CD4-positive, CD25-positive, alpha-beta regulatory T cell (primary cell): Measurements from ENCODE around the gene TNFRSF8. TPM values are rescaled to one million over a fixed set of nuclear protein-coding genes. Genes with fewer than 3 reads are reported as not detected.
A peak's percentile ranks its signal among the peaks of the same experiment; 100 is the strongest.

Source experiments
- ATAC-seq, 2 donors: fragments of 150-1000 bp; cut with Tn5 transposase; one replicate each; pipeline ENCODE4 v1.10.0; 2021; ENCODE audit warnings: low read depth in 2 of 2, moderate number of reproducible peaks in 2 of 2, moderate library complexity in 1 of 2
- DNase-seq, 3 donors: peaks; one replicate each; pipeline versions ENCODE4 v3.0.0 to v3.0.0-alpha.2; 2012 to 2022; ENCODE audit warnings: mixed read lengths in 1 of 3
- H3K27ac ChIP-seq: one replicate; pipeline ENCODE4 v1.7.0; 2013; ENCODE audit warnings: mild to moderate bottlenecking, low read length; ENCODE audit not compliant: insufficient read depth, poor library complexity, severe bottlenecking
- H3K27me3 ChIP-seq: one replicate; pipeline ENCODE4 v1.7.0; 2013; ENCODE audit warnings: low read length; ENCODE audit not compliant: control insufficient read depth, insufficient read depth
- H3K36me3 ChIP-seq: one replicate; pipeline ENCODE4 v1.7.0; 2013; ENCODE audit warnings: mild to moderate bottlenecking, low read length, moderate library complexity; ENCODE audit not compliant: control insufficient read depth, insufficient read depth
- H3K4me1 ChIP-seq: 2 replicates; pipeline ENCODE4 v1.7.0; 2013; ENCODE audit warnings: mild to moderate bottlenecking, low read length; ENCODE audit not compliant: insufficient read depth, control insufficient read depth, poor library complexity, severe bottlenecking
- H3K4me3 ChIP-seq: one replicate; pipeline ENCODE4 v1.7.0; 2013; ENCODE audit warnings: low read depth, mild to moderate bottlenecking, low read length, moderate library complexity
- H3K9me3 ChIP-seq, 2 experiments: 1 replicate in 1 of 2; 2 replicates in 1 of 2; pipeline ENCODE4 v1.7.0; 2013; ENCODE audit warnings: low read length in 2 of 2, mild to moderate bottlenecking in 1 of 2, moderate library complexity in 1 of 2; ENCODE audit not compliant: control insufficient read depth in 2 of 2
- H3K27ac Mint-ChIP-seq, 3 donors: one replicate each; pipeline ENCODE4 v1.8.0; 2020 to 2022; ENCODE audit warnings: mild to moderate bottlenecking in 3 of 3, mixed read lengths in 3 of 3, moderate library complexity in 2 of 3
- H3K27me3 Mint-ChIP-seq: one replicate; pipeline ENCODE4 v1.8.0; 2022; ENCODE audit warnings: mild to moderate bottlenecking, mixed read lengths
- H3K36me3 Mint-ChIP-seq: one replicate; pipeline ENCODE4 v1.8.0; 2020; ENCODE audit warnings: mixed read lengths
- H3K4me1 Mint-ChIP-seq, 4 donors: one replicate each; pipeline ENCODE4 v1.8.0; 2020 to 2022; ENCODE audit warnings: mixed read lengths in 4 of 4, mild to moderate bottlenecking in 1 of 4
- H3K4me3 Mint-ChIP-seq, 4 donors: one replicate each; pipeline ENCODE4 v1.8.0; 2020 to 2022; ENCODE audit warnings: mild to moderate bottlenecking in 4 of 4, mixed read lengths in 4 of 4, moderate library complexity in 3 of 4
- H3K9me3 Mint-ChIP-seq, 7 donors: one replicate each; pipeline ENCODE4 v1.8.0; 2020 to 2022; ENCODE audit warnings: mixed read lengths in 7 of 7, mild to moderate bottlenecking in 3 of 7, moderate library complexity in 2 of 7
- polyA plus RNA-seq, 4 donors: library from polyadenylated mRNA; unstranded; fragments of 300-500 nt; fragmentation: Illumina TruSeq; gene quantifications; one replicate each; pipeline ENCODE4 v1.2.3, GENCODE V29; 2021
- total RNA-seq: library from RNA; stranded (reverse); gene quantifications from one replicate; pipeline ENCODE4 v1.2.3, GENCODE V29; 2022

TNFRSF8 gene
- total RNA-seq (2.3 TPM), polyA plus RNA-seq (1 to 10 TPM; 1.1 to 3.2 (median 1.3) TPM)

DNA sequence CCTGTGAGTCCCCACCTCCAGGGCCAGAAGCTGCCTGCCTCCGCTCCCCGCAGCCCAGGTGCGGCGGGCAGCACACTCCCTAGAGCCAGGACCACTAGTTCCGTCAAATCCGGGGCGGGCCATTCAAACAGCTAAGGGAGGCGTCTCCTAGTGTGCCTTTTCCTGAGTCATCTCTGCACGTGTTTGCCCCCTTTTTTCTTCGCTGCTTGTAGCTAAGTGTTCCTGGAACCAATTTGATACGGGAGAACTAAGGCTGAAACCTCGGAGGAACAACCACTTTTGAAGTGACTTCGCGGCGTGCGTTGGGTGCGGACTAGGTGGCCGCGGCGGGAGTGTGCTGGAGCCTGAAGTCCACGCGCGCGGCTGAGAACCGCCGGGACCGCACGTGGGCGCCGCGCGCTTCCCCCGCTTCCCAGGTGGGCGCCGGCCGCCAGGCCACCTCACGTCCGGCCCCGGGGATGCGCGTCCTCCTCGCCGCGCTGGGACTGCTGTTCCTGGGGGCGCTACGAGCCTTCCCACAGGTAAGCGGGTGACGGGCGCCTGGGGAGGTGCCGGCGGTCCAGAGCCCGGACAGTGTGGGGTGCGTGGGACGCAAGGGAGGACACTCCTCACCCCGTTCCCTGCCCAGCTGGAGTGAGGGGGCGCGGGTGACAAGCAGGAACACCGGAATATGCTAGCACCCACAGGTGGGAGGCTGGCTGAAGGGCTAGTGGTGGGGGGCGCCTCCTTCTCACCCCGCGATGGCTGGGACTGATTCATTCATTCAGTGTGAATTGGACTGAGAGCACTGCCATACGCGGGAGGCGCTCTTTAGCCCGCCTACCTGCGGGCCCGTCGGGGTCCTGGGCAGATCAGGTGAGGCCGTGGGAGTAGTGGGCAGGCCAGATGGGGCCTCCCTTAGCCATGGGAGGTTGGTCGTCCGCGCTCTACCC is at the start of gene TNFRSF8:
Gene TNFRSF8 (plus strand): TSS at position 163 of the 932 bp plus-strand sequence. CDS start 296 bp downstream, at position 459.
- peaks cover 56% of the 10 kb centered on the region for H3K4me1 ChIP-seq
- Mint-ChIP-seq H3K9me3 (peaks cover 0 to 2% (median 0%) of the 10 kb centered on the region in 7 donors), H3K4me1 (peaks cover 16 to 58% (median 36%) of the 10 kb centered on the region in 4 donors), H3K27ac (peak within 1 kb of the TSS; percentile 35 to 91 (median 86)), H3K36me3 (no peaks in the 10 kb centered on the region), H3K27me3 (peaks cover 8% of the 10 kb centered on the region), H3K4me3 (peak within 1 kb of the TSS; percentile 83 to 92 (median 87))
- no peaks in the 10 kb centered on the region for H3K36me3 ChIP-seq
- peak in 2 of 3 donors; percentile 27 to 65 for DNase-seq
- H3K4me3 ChIP-seq, result peak within 1 kb of the TSS; percentile 67
- H3K27ac ChIP-seq, result peak within 1 kb of the TSS; percentile 15
- ATAC-seq, result peak; percentile 44 to 57
- no peaks in the 10 kb centered on the region for H3K27me3 ChIP-seq
- H3K9me3 ChIP-seq, result no peaks in the 10 kb centered on the region

DNA sequence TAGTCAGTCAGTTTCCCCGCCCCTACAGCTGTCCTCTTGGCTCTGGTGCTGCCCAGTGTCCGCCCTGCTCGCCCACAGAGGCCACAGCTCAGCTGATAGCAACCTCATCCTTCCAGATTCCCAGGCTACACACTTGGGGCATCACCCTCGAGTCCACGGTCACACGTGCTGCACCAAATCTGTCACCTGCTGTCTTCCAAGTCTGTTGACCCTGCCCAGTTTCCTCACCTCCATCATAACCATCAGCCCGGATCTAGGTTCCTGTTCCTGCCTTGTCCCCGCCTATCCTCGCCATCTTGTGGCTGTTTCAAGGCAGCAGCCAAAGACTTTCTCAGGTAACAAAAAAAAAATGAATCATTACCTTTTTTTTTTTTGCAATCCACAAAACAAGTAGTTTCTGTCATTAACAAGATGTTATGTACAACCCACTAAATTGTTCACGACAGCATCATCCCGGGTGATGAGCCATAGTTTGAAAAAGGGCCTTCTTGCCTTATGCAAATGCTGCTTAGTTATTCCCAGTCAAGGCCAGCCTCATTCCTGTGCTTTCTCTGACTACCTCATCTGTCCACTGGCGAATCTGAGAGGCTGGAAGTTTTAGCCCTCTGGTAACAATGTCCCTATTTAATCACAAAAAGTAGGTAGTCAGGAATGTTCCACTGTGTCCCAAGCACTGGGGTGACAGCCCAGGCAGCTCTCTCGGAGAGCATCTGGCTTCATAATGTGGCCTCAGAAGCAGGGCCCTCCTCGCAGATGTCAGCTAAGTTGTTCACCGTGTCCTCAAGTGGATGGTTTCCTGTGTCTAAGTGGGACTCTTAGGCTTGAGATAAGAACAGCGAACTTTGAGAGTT is 48.7 kb upstream of the TNFRSF8 start:
- ATAC-seq, result no peak
- peak overlapping the region in 1 of 3 donors; percentile 63 for H3K27ac Mint-ChIP-seq
- H3K27me3 Mint-ChIP-seq, result no peaks in the 10 kb centered on the region
- peaks cover 4 to 19% (median 8%) of the 10 kb centered on the region in 4 donors for H3K4me1 Mint-ChIP-seq
- H3K4me1 ChIP-seq, result peaks cover 4% of the 10 kb centered on the region
- H3K9me3 ChIP-seq, result no peaks in the 10 kb centered on the region
- no peak overlapping the region for H3K27ac ChIP-seq
- H3K4me3 Mint-ChIP-seq, result peak overlapping the region in 1 of 4 donors; percentile 15
- H3K36me3 Mint-ChIP-seq, result peaks cover 18% of the 10 kb centered on the region
- no peaks in the 10 kb centered on the region for H3K27me3 ChIP-seq
- no peak overlapping the region for H3K4me3 ChIP-seq
- DNase-seq, result peak in 1 of 3 donors; percentile 49
- H3K36me3 ChIP-seq, result peaks cover 28% of the 10 kb centered on the region
- no peaks in the 10 kb centered on the region for H3K9me3 Mint-ChIP-seq

DNA sequence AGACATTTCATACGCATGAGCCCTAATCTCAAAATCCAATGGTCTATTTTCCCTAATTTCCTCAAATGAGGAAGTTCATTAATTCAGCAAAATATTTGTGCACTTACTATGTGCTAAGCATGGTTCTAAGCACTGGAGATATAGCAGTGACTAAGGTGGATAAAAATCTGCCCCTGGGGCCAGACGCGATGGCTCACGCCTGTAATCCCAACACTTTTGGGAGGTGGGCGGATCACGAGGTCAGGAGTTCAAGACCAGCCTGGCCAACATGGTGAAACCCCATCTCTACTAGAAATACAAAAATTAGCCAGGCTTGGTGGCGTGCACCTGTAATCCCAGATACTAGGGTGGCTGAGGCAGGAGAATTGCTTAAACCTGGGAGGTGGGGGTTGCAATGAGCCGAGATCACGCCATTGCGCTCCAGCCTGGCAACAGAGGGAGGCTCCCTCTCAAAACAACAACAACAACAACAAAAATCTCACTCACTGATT is 48.1 kb upstream of the TNFRSF8 start:
- Histone ChIP-seq H3K27me3 (no peaks in the 10 kb centered on the region), H3K4me3 (no peak overlapping the region), H3K36me3 (peaks cover 23% of the 10 kb centered on the region), H3K4me1 (peaks cover 10% of the 10 kb centered on the region), H3K27ac (no peak overlapping the region), H3K9me3 (no peaks in the 10 kb centered on the region)
- no peak overlapping the region for H3K4me3 Mint-ChIP-seq
- ATAC-seq (no peak), DNase-seq (no peak)
- no peaks in the 10 kb centered on the region for H3K9me3 Mint-ChIP-seq
- peaks cover 13% of the 10 kb centered on the region for H3K36me3 Mint-ChIP-seq
- H3K27me3 Mint-ChIP-seq, result no peaks in the 10 kb centered on the region
- H3K4me1 Mint-ChIP-seq, result peaks cover 5 to 26% (median 10%) of the 10 kb centered on the region in 4 donors
- H3K27ac Mint-ChIP-seq, result peak overlapping the region in 2 of 3 donors; percentile 12 to 26

- no peak for ATAC-seq
- Mint-ChIP-seq H3K9me3 (no peaks in the 10 kb centered on the region), H3K27ac (peak overlapping the region in 1 of 3 donors; percentile 26), H3K27me3 (no peaks in the 10 kb centered on the region), H3K4me1 (peaks cover 5 to 29% (median 13%) of the 10 kb centered on the region in 4 donors), H3K4me3 (no peak overlapping the region), H3K36me3 (peaks cover 10% of the 10 kb centered on the region)
- Histone ChIP-seq H3K9me3 (no peaks in the 10 kb centered on the region), H3K27me3 (no peaks in the 10 kb centered on the region), H3K4me1 (peaks cover 15% of the 10 kb centered on the region), H3K36me3 (peaks cover 19% of the 10 kb centered on the region), H3K27ac (no peak overlapping the region), H3K4me3 (no peak overlapping the region)
- DNase-seq, result no peak
These were observed 47.6 kb upstream of the TNFRSF8 start for GRCh38 chr1:12015499-12015898.

GRCh38 chr1:12016182-12016581 is 46.9 kb upstream of the TNFRSF8 start:
- Histone ChIP-seq H3K27ac (no peak overlapping the region), H3K4me3 (no peak overlapping the region), H3K36me3 (peaks cover 13% of the 10 kb centered on the region), H3K27me3 (no peaks in the 10 kb centered on the region), H3K9me3 (no peaks in the 10 kb centered on the region), H3K4me1 (peaks cover 15% of the 10 kb centered on the region)
- DNase-seq (no peak), ATAC-seq (no peak)
- H3K4me3 Mint-ChIP-seq, result peak overlapping the region in 1 of 4 donors; percentile 57
- peaks cover 5 to 29% (median 16%) of the 10 kb centered on the region in 4 donors for H3K4me1 Mint-ChIP-seq
- no peak overlapping the region for H3K27ac Mint-ChIP-seq
- H3K36me3 Mint-ChIP-seq, result peaks cover 10% of the 10 kb centered on the region
- no peaks in the 10 kb centered on the region for H3K27me3 Mint-ChIP-seq
- no peaks in the 10 kb centered on the region for H3K9me3 Mint-ChIP-seq

DNA sequence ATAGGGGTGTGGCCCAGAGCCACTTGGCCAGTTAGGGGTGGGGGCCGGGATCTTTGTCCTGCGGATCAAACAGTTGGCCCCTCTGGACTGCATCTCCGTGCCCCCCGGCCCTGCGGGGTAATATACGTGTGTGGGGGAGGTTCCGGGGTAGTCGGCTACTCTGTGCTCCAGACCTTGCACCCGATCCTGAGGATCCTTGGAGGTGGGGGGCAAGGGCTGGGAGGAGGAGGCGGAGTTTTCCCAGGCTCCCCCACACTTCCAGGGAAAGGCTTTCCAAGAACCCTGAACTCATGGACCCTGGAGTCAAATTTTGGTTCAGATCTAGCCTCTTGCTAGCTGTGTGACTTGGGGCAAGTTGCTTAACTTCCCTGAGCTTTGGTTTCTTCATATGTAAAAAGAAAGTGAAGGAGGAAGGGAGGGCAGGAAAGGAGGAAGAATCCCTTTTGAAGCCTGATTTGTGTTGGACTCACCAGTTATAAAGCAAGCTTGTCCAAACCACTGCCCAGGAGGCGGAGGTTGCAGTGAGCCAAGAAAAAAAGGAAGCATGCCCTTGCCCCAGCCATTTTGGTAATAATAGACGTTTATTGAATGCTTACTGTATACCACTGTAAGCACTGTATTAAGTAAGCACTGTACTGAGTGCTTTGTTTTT is 43.1 kb upstream of the TNFRSF8 start:
- Histone ChIP-seq H3K9me3 (no peaks in the 10 kb centered on the region), H3K4me3 (peak overlapping the region; percentile 84), H3K4me1 (peaks cover 15% of the 10 kb centered on the region), H3K27ac (peak overlapping the region; percentile 71), H3K36me3 (peaks cover 14% of the 10 kb centered on the region), H3K27me3 (no peaks in the 10 kb centered on the region)
- Mint-ChIP-seq H3K36me3 (peaks cover 9% of the 10 kb centered on the region), H3K4me1 (peaks cover 5 to 36% (median 12%) of the 10 kb centered on the region in 4 donors), H3K27ac (peak overlapping the region; percentile 14 to 84 (median 78)), H3K27me3 (no peaks in the 10 kb centered on the region), H3K4me3 (peak overlapping the region; percentile 87 to 97 (median 94)), H3K9me3 (no peaks in the 10 kb centered on the region)
- ATAC-seq (no peak), DNase-seq (peak in 2 of 3 donors; percentile 7 to 34)

DNA sequence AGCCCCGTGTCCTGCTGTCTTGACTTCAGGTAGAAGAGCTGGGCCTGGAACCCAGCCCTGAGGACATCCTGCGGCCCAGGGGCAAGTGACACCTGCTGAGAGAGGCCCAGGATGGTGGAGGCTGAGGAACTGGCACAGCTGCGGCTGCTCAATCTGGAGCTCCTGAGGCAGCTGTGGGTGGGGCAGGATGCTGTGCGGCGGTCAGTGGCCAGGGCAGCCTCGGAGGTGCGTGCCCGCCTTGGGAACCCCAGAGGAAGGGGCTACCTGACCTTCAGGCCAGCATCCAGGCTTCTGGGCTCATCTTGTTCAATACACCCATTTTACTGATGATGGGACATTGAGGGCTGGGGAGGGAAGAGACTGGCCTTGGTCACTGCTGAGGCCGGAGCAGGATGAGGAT is 41.5 kb upstream of the TNFRSF8 start:
- Mint-ChIP-seq H3K27me3 (no peaks in the 10 kb centered on the region), H3K4me3 (peak overlapping the region; percentile 16 to 97 (median 47)), H3K27ac (no peak overlapping the region), H3K9me3 (no peaks in the 10 kb centered on the region), H3K36me3 (peaks cover 19% of the 10 kb centered on the region), H3K4me1 (peaks cover 5 to 36% (median 14%) of the 10 kb centered on the region in 4 donors)
- ATAC-seq, result no peak
- DNase-seq, result no peak
- Histone ChIP-seq H3K27me3 (no peaks in the 10 kb centered on the region), H3K4me1 (peaks cover 15% of the 10 kb centered on the region), H3K4me3 (no peak overlapping the region), H3K27ac (no peak overlapping the region), H3K36me3 (peaks cover 29% of the 10 kb centered on the region), H3K9me3 (no peaks in the 10 kb centered on the region)
